ENCODE measurements around the gene ALOX5AP. TPM values are rescaled to one million over a fixed set of nuclear protein-coding genes. Genes with fewer than 3 reads are reported as not detected.

Gene ALOX5AP
- total and polyA plus RNA-seq, 4 donors, result 3.5 to 6.7 (median 4.1) TPM

DNA sequence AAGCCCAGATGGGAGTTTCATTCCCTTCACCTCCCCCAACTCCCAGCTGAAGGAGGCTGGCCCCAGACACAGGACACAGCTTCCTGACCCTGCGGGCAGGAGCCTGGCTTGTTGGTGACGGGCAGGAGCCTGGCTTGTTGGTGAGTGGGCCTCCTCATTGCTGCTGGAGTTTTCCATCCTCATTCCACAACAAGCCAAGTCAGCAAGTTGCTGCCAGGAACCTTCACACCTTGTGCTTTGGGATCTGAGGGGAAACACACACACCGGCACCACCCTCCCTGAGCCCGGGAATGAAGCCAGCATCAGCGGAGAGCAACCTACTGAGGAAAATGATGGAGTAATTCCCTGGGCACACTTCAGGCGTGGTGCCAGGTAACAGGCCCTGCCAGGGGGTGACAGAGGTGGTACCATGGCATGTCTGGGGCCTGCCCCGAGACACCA, 74.9 kb downstream of the ALOX5AP start:
- Histone ChIP-seq H3K4me1 (ENCODE audit: control insufficient read depth in 4 of 4, insufficient read depth in 4 of 4, low read length in 3 of 4) (peaks cover 3 to 8% (median 7%) of the 10 kb centered on the region in 4 donors), H3K9me3 (ENCODE audit: control insufficient read depth in 4 of 4, low read length in 3 of 4) (no peaks in the 10 kb centered on the region), H3K27me3 (ENCODE audit: control insufficient read depth in 4 of 4, insufficient read depth in 4 of 4, low read length in 3 of 4) (no peaks in the 10 kb centered on the region), H3K4me3 (ENCODE audit: low read depth in 1 of 3, low read length in 3 of 3) (no peak overlapping the region), H3K9ac (ENCODE audit: low read depth in 1 of 2, low read length in 2 of 2) (no peak overlapping the region), H3K36me3 (ENCODE audit: control insufficient read depth in 4 of 4, insufficient read depth in 3 of 4, low read depth in 1 of 4, low read length in 3 of 4) (no peaks in the 10 kb centered on the region), H3K27ac (ENCODE audit: low read depth in 1 of 2, low read length in 2 of 2) (no peak overlapping the region)
- TF ChIP-seq CTCF (IDR thresholded peaks at IDR 0.05; ENCODE audit: low read depth, low read length, missing input control) (no peak), TAF1 (conservative IDR thresholded peaks at IDR 0.05) (no peak), YY1 (IDR thresholded peaks at IDR 0.05) (no peak), GABPA (IDR thresholded peaks at IDR 0.05 in 1 of 2, conservative IDR thresholded peaks at IDR 0.05 in 1 of 2) (no peak), NR2F2 (IDR thresholded peaks at IDR 0.05) (no peak), HNF4G (IDR thresholded peaks at IDR 0.05) (no peak), EGR1 (IDR thresholded peaks at IDR 0.05; ENCODE audit: low read depth in 2 of 2) (no peak), SP1 (IDR thresholded peaks at IDR 0.05) (no peak), JUND (IDR thresholded peaks at IDR 0.05) (no peak)
- TF ChIP-seq, protein P1, sequence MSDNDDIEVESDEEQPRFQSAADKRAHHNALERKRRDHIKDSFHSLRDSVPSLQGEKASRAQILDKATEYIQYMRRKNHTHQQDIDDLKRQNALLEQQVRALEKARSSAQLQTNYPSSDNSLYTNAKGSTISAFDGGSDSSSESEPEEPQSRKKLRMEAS (IDR thresholded peaks at IDR 0.05), result no peak
- TF ChIP-seq, protein P2, sequence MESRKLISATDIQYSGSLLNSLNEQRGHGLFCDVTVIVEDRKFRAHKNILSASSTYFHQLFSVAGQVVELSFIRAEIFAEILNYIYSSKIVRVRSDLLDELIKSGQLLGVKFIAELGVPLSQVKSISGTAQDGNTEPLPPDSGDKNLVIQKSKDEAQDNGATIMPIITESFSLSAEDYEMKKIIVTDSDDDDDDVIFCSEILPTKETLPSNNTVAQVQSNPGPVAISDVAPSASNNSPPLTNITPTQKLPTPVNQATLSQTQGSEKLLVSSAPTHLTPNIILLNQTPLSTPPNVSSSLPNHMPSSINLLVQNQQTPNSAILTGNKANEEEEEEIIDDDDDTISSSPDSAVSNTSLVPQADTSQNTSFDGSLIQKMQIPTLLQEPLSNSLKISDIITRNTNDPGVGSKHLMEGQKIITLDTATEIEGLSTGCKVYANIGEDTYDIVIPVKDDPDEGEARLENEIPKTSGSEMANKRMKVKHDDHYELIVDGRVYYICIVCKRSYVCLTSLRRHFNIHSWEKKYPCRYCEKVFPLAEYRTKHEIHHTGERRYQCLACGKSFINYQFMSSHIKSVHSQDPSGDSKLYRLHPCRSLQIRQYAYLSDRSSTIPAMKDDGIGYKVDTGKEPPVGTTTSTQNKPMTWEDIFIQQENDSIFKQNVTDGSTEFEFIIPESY (IDR thresholded peaks at IDR 0.05), result no peak
- WGBS, result 88% methylated on average over 7 of the region's 7 CpGs
- no peak for DNase-seq (ENCODE audit: low spot score)

GRCh38 chr13:30810801-30811200, 75.5 kb downstream of the ALOX5AP start:
- 97% methylated on average over 11 of the region's 11 CpGs for WGBS

More at GRCh38 chr13:30810801-30811200, 75.5 kb downstream of the ALOX5AP start:
- Histone ChIP-seq H3K27ac (ENCODE audit: low read depth in 1 of 2, low read length in 2 of 2) (no peak overlapping the region), H3K4me3 (ENCODE audit: low read depth in 1 of 3, low read length in 3 of 3) (no peak overlapping the region), H3K9ac (ENCODE audit: low read depth in 1 of 2, low read length in 2 of 2) (no peak overlapping the region), H3K36me3 (ENCODE audit: control insufficient read depth in 4 of 4, insufficient read depth in 3 of 4, low read depth in 1 of 4, low read length in 3 of 4) (no peaks in the 10 kb centered on the region), H3K9me3 (ENCODE audit: control insufficient read depth in 4 of 4, low read length in 3 of 4) (no peaks in the 10 kb centered on the region), H3K4me1 (ENCODE audit: control insufficient read depth in 4 of 4, insufficient read depth in 4 of 4, low read length in 3 of 4) (peaks cover 0 to 4% (median 2%) of the 10 kb centered on the region in 4 donors), H3K27me3 (ENCODE audit: control insufficient read depth in 4 of 4, insufficient read depth in 4 of 4, low read length in 3 of 4) (no peaks in the 10 kb centered on the region)
- no peak for DNase-seq (ENCODE audit: low spot score)
- no peak for TF ChIP-seq YY1 (IDR thresholded peaks at IDR 0.05)
- TF ChIP-seq FOXA2 (IDR thresholded peaks at IDR 0.05), result no peak
- TF ChIP-seq EGR1 (IDR thresholded peaks at IDR 0.05; ENCODE audit: low read depth in 2 of 2), result no peak
- TF ChIP-seq CTCF (IDR thresholded peaks at IDR 0.05; ENCODE audit: low read depth, low read length, missing input control), result no peak
- no peak for TF ChIP-seq TAF1 (conservative IDR thresholded peaks at IDR 0.05)
- no peak for TF ChIP-seq REST (IDR thresholded peaks at IDR 0.05)
- no peak for TF ChIP-seq FOXA1 (IDR thresholded peaks at IDR 0.05)
- TF ChIP-seq ATF3 (IDR thresholded peaks at IDR 0.05), result no peak
- no peak for TF ChIP-seq HNF4A (conservative IDR thresholded peaks at IDR 0.05)
- TF ChIP-seq RAD21 (IDR thresholded peaks at IDR 0.05), result no peak

Data from liver (tissue), 9 donors.